PC-3 (cell line): ENCODE results near the gene ADK.
A peak's percentile ranks its signal among the peaks of the same experiment; 100 is the strongest.

ENCODE experiments used
- CTCF ChIP-seq: fragments of 300-600 bp; sonication (generic); conservative IDR thresholded peaks from 2 replicates; pipeline ENCODE4 v1.5.1; 2017; ENCODE audit warnings: antibody characterized with exemption, low read depth, mild to moderate bottlenecking, low read length
- EZH2 ChIP-seq: fragments of 300-600 bp; sonication (generic); IDR thresholded peaks from one replicate; pipeline ENCODE4 v1.6.1; 2017; ENCODE audit warnings: antibody characterized with exemption, mild to moderate bottlenecking, low read length; ENCODE audit not compliant: unreplicated experiment
- EZH2phosphoT487 ChIP-seq: fragments of 300-600 bp; sonication (generic); IDR thresholded peaks from 2 replicates; pipeline ENCODE4 v1.6.1; 2018; ENCODE audit warnings: mild to moderate bottlenecking, antibody characterized with exemption, low read length, borderline replicate concordance

GRCh38 chr10:74255214-74255613, 104.2 kb downstream of the ADK start:
- TF ChIP-seq CTCF (peak; percentile 18; the same call in 1 of the 2 replicates), EZH2 (no peak), EZH2phosphoT487 (no peak)
